GM23248 (cell line): Measurements from ENCODE around the gene CNKSR3.

Experiments
- EZH2 ChIP-seq: fragments of 200-600 bp; sonication (generic); IDR thresholded peaks from 2 replicates; pipeline ENCODE4 v1.6.1; 2018; ENCODE audit warnings: antibody characterized with exemption, mild to moderate bottlenecking; ENCODE audit not compliant: insufficient read depth, poor library complexity, severe bottlenecking
- EZH2phosphoT487 ChIP-seq: fragments of 200-600 bp; sonication (generic); IDR thresholded peaks from 2 replicates; pipeline ENCODE4 v1.6.1; 2018; ENCODE audit warnings: antibody characterized with exemption, moderate library complexity, mild to moderate bottlenecking, low read depth; ENCODE audit not compliant: insufficient read depth

GRCh38 chr6:154390034-154390433, 120.5 kb downstream of the CNKSR3 start:
- TF ChIP-seq EZH2phosphoT487, result no peak
- TF ChIP-seq EZH2, result no peak
